Naive thymus-derived CD4-positive, alpha-beta T cell (primary cell): ENCODE results near the gene CA11. TPM values are rescaled to one million over a fixed set of nuclear protein-coding genes. Genes with fewer than 3 reads are reported as not detected.
A peak's percentile ranks its signal among the peaks of the same experiment; 100 is the strongest.

Experiments used
- ATAC-seq: fragments of 150-1000 bp; cut with Tn5 transposase; 2 replicates; pipeline ENCODE4 v1.10.0; 2021; ENCODE audit warnings: mild to moderate bottlenecking, moderate library complexity
- CTCF ChIA-PET: fragments of 350-600 bp; sonication (Branson Sonifier 250); formaldehyde crosslinking; loops from one replicate; lab custom pipeline; 2021; ENCODE audit warnings: antibody characterized with exemption; lab: Charles Lee
- POLR2A ChIA-PET: fragments of 350-600 bp; sonication (Branson Sonifier 250); formaldehyde crosslinking; loops from one replicate; lab custom pipeline; 2021; ENCODE audit warnings: antibody characterized with exemption, inconsistent platforms; lab: Charles Lee
- DNase-seq, 9 donors: peaks; one replicate each; pipeline versions ENCODE4 v3.0.0 to v3.0.0-alpha.2; 2020 to 2022; ENCODE audit warnings: mixed read lengths in 1 of 9
- H3K27ac ChIP-seq: one replicate; pipeline ENCODE4 v1.7.0; 2013; ENCODE audit warnings: mild to moderate bottlenecking, low read depth, low read length, moderate library complexity
- H3K27me3 ChIP-seq, 2 donors: one replicate each; pipeline ENCODE4 v1.7.0; 2013; ENCODE audit warnings: low read length in 2 of 2, mild to moderate bottlenecking in 2 of 2, moderate library complexity in 2 of 2; ENCODE audit not compliant: control insufficient read depth in 2 of 2, insufficient read depth in 2 of 2
- H3K36me3 ChIP-seq, 3 experiments: 1 replicate in 2 of 3; 2 replicates in 1 of 3; pipeline ENCODE4 v1.7.0; 2013; ENCODE audit warnings: low read length in 3 of 3, mild to moderate bottlenecking in 3 of 3, moderate library complexity in 1 of 3; ENCODE audit not compliant: insufficient read depth in 3 of 3, control insufficient read depth in 2 of 3
- H3K4me1 ChIP-seq, 2 donors: one replicate each; pipeline ENCODE4 v1.7.0; 2013; ENCODE audit warnings: low read length in 2 of 2, mild to moderate bottlenecking in 2 of 2, moderate library complexity in 1 of 2; ENCODE audit not compliant: control insufficient read depth in 2 of 2, insufficient read depth in 2 of 2
- H3K4me3 ChIP-seq: 2 replicates; pipeline ENCODE4 v1.7.0; 2013; ENCODE audit warnings: mild to moderate bottlenecking, low read length
- H3K9me3 ChIP-seq, 3 experiments: 1 replicate in 2 of 3; 2 replicates in 1 of 3; pipeline ENCODE4 v1.7.0; 2013; ENCODE audit warnings: low read length in 3 of 3; ENCODE audit not compliant: control insufficient read depth in 2 of 3
- H3K27ac Mint-ChIP-seq, 9 donors: one replicate each; pipeline ENCODE4 v1.8.0; 2020 to 2022; ENCODE audit warnings: mixed read lengths in 9 of 9, mild to moderate bottlenecking in 8 of 9, moderate library complexity in 5 of 9, inconsistent platforms in 2 of 9
- H3K27me3 Mint-ChIP-seq, 5 donors: one replicate each; pipeline ENCODE4 v1.8.0; 2021 to 2022; ENCODE audit warnings: mixed read lengths in 5 of 5, mild to moderate bottlenecking in 1 of 5
- H3K36me3 Mint-ChIP-seq, 5 donors: one replicate each; pipeline ENCODE4 v1.8.0; 2020 to 2022; ENCODE audit warnings: mixed read lengths in 5 of 5, mild to moderate bottlenecking in 3 of 5, inconsistent platforms in 1 of 5
- H3K4me1 Mint-ChIP-seq, 7 donors: one replicate each; pipeline ENCODE4 v1.8.0; 2020 to 2022; ENCODE audit warnings: mixed read lengths in 7 of 7, mild to moderate bottlenecking in 3 of 7, inconsistent platforms in 1 of 7
- H3K4me3 Mint-ChIP-seq, 10 donors: one replicate each; pipeline ENCODE4 v1.8.0; 2020 to 2022; ENCODE audit warnings: mild to moderate bottlenecking in 10 of 10, mixed read lengths in 10 of 10, moderate library complexity in 6 of 10, inconsistent platforms in 2 of 10
- H3K9me3 Mint-ChIP-seq, 11 donors: one replicate each; pipeline ENCODE4 v1.8.0; 2020 to 2022; ENCODE audit warnings: mixed read lengths in 11 of 11, mild to moderate bottlenecking in 4 of 11, inconsistent platforms in 1 of 11, moderate library complexity in 1 of 11
- intact Hi-C, 2 donors: fragments of 100-400 bp; cut with micrococcal nuclease; formaldehyde crosslinking; loops; one replicate each; pipeline ENCODE4 v1.15.1; 2023
- polyA plus RNA-seq, 2 donors: library from polyadenylated mRNA; unstranded; fragments of 300-500 nt; fragmentation: Illumina TruSeq; gene quantifications; one replicate each; pipeline ENCODE4 v1.2.3, GENCODE V29; 2021
- total RNA-seq, 6 experiments: library from RNA in 5 of 6; stranded (reverse) in 5 of 6; gene quantifications; 1 replicate in 5 of 6; 2 replicates in 1 of 6; pipeline ENCODE4 v1.2.3 and lab custom pipeline; 2021 to 2026

The CA11 gene
- total and polyA plus RNA-seq, 7 experiments from 2014 or later = 6.3 to 20.5 (median 10.8) TPM

DNA sequence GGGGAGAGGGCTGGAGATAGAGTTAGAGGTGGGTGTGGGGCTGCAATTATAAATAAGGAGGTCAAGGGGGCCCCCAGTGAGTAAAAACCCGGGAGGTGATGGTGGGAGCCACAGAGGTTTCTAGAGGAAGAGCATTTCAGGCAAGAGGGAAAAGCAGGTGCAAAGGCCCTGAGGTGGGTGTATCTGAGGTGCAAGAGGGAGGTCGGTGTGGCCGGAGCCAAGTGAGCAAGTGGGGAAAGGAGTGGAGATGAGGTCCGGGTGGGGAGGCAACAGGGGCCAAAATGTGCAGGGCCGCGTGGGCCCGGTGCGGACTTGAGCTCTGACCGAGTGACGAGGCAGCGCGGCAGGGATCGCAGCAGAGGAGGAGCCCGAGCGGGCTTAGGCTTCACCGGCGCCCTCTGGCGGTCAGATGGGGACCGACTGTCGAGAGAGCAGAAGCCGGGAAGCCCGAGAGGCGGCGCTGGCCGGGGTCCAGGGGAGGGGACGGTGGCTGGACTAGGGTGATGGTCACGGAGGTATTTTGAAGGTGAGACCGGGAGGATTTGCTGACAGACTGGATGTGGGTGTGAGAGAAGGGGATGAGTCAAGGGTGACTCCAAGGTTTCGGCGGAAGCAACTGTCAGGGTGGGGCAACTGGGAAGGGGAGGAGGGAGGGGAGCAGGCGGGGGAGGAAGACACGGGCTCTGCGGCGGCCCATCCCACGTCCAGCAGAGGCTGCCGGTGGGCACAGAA, 57.2 kb downstream of the CA11 start:
- ChIA-PET POLR2A (interaction anchor here (1.4 kb wide), 1 partner anchor 108 kb away, joined by 4 read pairs; no protein-coding TSS in a partner anchor), CTCF (interaction anchor here (0.6 to 1.5 kb wide), 9 partner anchors 20 to 1127 kb away, joined by 3 to 9 read pairs (median 3); partner anchors contain the start of genes RPL18 and SPHK2)
- H3K36me3 Mint-ChIP-seq = peaks cover 0 to 8% (median 0%) of the 10 kb centered on the region in 5 donors
- Histone ChIP-seq H3K4me3 (no peak overlapping the region), H3K27ac (no peak overlapping the region), H3K27me3 (no peaks in the 10 kb centered on the region), H3K9me3 (no peaks in the 10 kb centered on the region), H3K4me1 (peaks cover 0 to 3% of the 10 kb centered on the region in 2 donors), H3K36me3 (no peaks in the 10 kb centered on the region)
- intact Hi-C loops = loop anchor here (1.0 to 10.0 kb wide), 9 partner anchors 8 to 322 kb away; partner anchors contain the start of genes DBP (in 1 of the 2), RPL18 (in 1 of the 2) and SPHK2 (in 1 of the 2)
- H3K4me1 Mint-ChIP-seq = peaks cover 11 to 27% (median 15%) of the 10 kb centered on the region in 7 donors
- peak overlapping the region; percentile 51 to 93 (median 78) for H3K4me3 Mint-ChIP-seq
- ATAC-seq = peak; percentile 92
- H3K27me3 Mint-ChIP-seq = peaks cover 0 to 5% (median 0%) of the 10 kb centered on the region in 5 donors
- H3K27ac Mint-ChIP-seq = peak overlapping the region in 6 of 9 donors; percentile 37 to 86 (median 78)
- peak; percentile 65 to 92 (median 81) for DNase-seq
- H3K9me3 Mint-ChIP-seq = peaks cover 0 to 2% (median 0%) of the 10 kb centered on the region in 11 donors

Other genes with a start within 250 kb of the CA11 start
- 10 to 100 TPM; 26.1 to 45.8 (median 36.3) TPM for gene GRWD1, start 200.2 kb downstream of the CA11 start, total RNA-seq
- 10 to 100 TPM; 42.8 to 51.6 TPM for gene GRWD1, start 200.2 kb downstream of the CA11 start, polyA plus RNA-seq
- 1 to 10 TPM; 1.5 to 3.9 (median 2.4) TPM for gene KCNJ14, start 190.6 kb downstream of the CA11 start, total RNA-seq
- gene KCNJ14, start 190.6 kb downstream of the CA11 start, polyA plus RNA-seq = under 1 TPM; 0.05 to 0.21 TPM
- 10 to 100 TPM; 41.0 to 82.1 (median 54.9) TPM for gene CYTH2, start 176.8 kb downstream of the CA11 start, total RNA-seq
- gene CYTH2, start 176.8 kb downstream of the CA11 start, polyA plus RNA-seq = 10 to 100 TPM; 23.6 to 37.3 TPM
- gene LMTK3, start 134.4 kb downstream of the CA11 start, total RNA-seq = 10 to 100 TPM in 4 of 5 experiments, 1 to 10 TPM in 1; 5.3 to 21.4 (median 19.2) TPM
- gene LMTK3, start 134.4 kb downstream of the CA11 start, polyA plus RNA-seq = under 1 TPM in 1 of 2 donors, not detected in 1; 0.03 TPM
- gene SULT2B1, start 94.0 kb downstream of the CA11 start, total RNA-seq = not detected
- gene SULT2B1, start 94.0 kb downstream of the CA11 start, polyA plus RNA-seq = under 1 TPM in 1 of 2 donors, not detected in 1; 0.41 TPM
- not detected for gene SPACA4, start 39.4 kb downstream of the CA11 start, total RNA-seq
- not detected for gene SPACA4, start 39.4 kb downstream of the CA11 start, polyA plus RNA-seq
- gene FAM83E, start 31.1 kb downstream of the CA11 start, total RNA-seq = 1 to 10 TPM in 3 of 5 experiments, under 1 TPM in 1, not detected in 1; 0.80 to 3.7 (median 2.9) TPM
- gene FAM83E, start 31.1 kb downstream of the CA11 start, polyA plus RNA-seq = under 1 TPM in 1 of 2 donors, not detected in 1; 0.66 TPM
- 1,000 to 10,000 TPM; 1,570 to 2,826 (median 2,745) TPM for gene RPL18, start 27.0 kb downstream of the CA11 start, total RNA-seq
- gene RPL18, start 27.0 kb downstream of the CA11 start, polyA plus RNA-seq = 1,000 to 10,000 TPM; 2,813 to 2,817 TPM
- 10 to 100 TPM; 20.1 to 34.7 (median 30.5) TPM for gene SPHK2, start 26.7 kb downstream of the CA11 start, total RNA-seq
- gene SPHK2, start 26.7 kb downstream of the CA11 start, polyA plus RNA-seq = 10 to 100 TPM; 11.2 to 11.7 TPM
- gene DBP, start 8.8 kb downstream of the CA11 start, total RNA-seq = 10 to 100 TPM; 11.9 to 79.9 (median 33.2) TPM
- 100 to 1,000 TPM in 1 of 2 donors, 10 to 100 TPM in 1; 61.7 to 130 TPM for gene DBP, start 8.8 kb downstream of the CA11 start, polyA plus RNA-seq
- 1 to 10 TPM in 4 of 5 experiments, under 1 TPM in 1; 0.99 to 5.9 (median 3.0) TPM for gene NTN5, start 26.8 kb upstream of the CA11 start, total RNA-seq
- gene NTN5, start 26.8 kb upstream of the CA11 start, polyA plus RNA-seq = under 1 TPM; 0.41 to 0.59 TPM
- gene FUT2, start 49.8 kb upstream of the CA11 start, total RNA-seq = not detected
- gene FUT2, start 49.8 kb upstream of the CA11 start, polyA plus RNA-seq = under 1 TPM; 0.09 to 0.78 TPM
- gene MAMSTR, start 73.5 kb upstream of the CA11 start, total RNA-seq = 1 to 10 TPM in 3 of 5 experiments, under 1 TPM in 2; 0.80 to 2.1 (median 1.3) TPM
- under 1 TPM; 0.25 to 0.87 TPM for gene MAMSTR, start 73.5 kb upstream of the CA11 start, polyA plus RNA-seq
- gene RASIP1, start 94.4 kb upstream of the CA11 start, total RNA-seq = under 1 TPM in 2 of 5 experiments, not detected in 3; 0.12 to 0.21 TPM
- gene RASIP1, start 94.4 kb upstream of the CA11 start, polyA plus RNA-seq = under 1 TPM; 0.12 to 0.65 TPM
- gene IZUMO1, start 100.7 kb upstream of the CA11 start, total RNA-seq = not detected
- not detected for gene IZUMO1, start 100.7 kb upstream of the CA11 start, polyA plus RNA-seq
- gene FUT1, start 106.5 kb upstream of the CA11 start, total RNA-seq = under 1 TPM in 1 of 5 experiments, not detected in 4; 0.17 TPM
- gene FUT1, start 106.5 kb upstream of the CA11 start, polyA plus RNA-seq = not detected
- gene FGF21, start 109.3 kb upstream of the CA11 start, total RNA-seq = not detected
- gene FGF21, start 109.3 kb upstream of the CA11 start, polyA plus RNA-seq = not detected
- 10 to 100 TPM; 16.7 to 53.1 (median 22.5) TPM for gene BCAT2, start 164.8 kb upstream of the CA11 start, total RNA-seq
- gene BCAT2, start 164.8 kb upstream of the CA11 start, polyA plus RNA-seq = 10 to 100 TPM; 25.5 to 30.9 TPM
- 1 to 10 TPM in 2 of 5 experiments, under 1 TPM in 2, not detected in 1; 0.38 to 2.9 (median 1.2) TPM for gene HSD17B14, start 190.3 kb upstream of the CA11 start, total RNA-seq
- 1 to 10 TPM in 1 of 2 donors, under 1 TPM in 1; 0.66 to 1.7 TPM for gene HSD17B14, start 190.3 kb upstream of the CA11 start, polyA plus RNA-seq
- gene PLEKHA4, start 222.4 kb upstream of the CA11 start, total RNA-seq = 1 to 10 TPM; 2.1 to 7.4 (median 4.0) TPM
- 1 to 10 TPM; 2.6 to 5.6 TPM for gene PLEKHA4, start 222.4 kb upstream of the CA11 start, polyA plus RNA-seq
- gene PPP1R15A, start 226.2 kb upstream of the CA11 start, total RNA-seq = 1,000 to 10,000 TPM in 1 of 5 experiments, 100 to 1,000 TPM in 1, 10 to 100 TPM in 3; 31.5 to 1,030 (median 71.9) TPM
- gene PPP1R15A, start 226.2 kb upstream of the CA11 start, polyA plus RNA-seq = 10 to 100 TPM; 23.0 to 29.8 TPM